Lower leg skin (tissue), 3 donors: ENCODE data around the gene ANO2.

Experiments used
- POLR2A ChIP-seq, 2 donors: fragments of 450-650 bp; IDR thresholded peaks; one replicate each; pipeline ENCODE4 v1.6.1; 2016 to 2017; ENCODE audit warnings: antibody characterized with exemption in 2 of 2, mild to moderate bottlenecking in 1 of 2, moderate library complexity in 1 of 2
- TF ChIP-seq, protein P1 (sequence below), 3 donors: fragments of 450-650 bp; IDR thresholded peaks; one replicate each; pipeline ENCODE4 v1.5.1; 2016; ENCODE audit warnings: antibody characterized with exemption in 3 of 3, mild to moderate bottlenecking in 3 of 3, moderate library complexity in 2 of 3

DNA sequence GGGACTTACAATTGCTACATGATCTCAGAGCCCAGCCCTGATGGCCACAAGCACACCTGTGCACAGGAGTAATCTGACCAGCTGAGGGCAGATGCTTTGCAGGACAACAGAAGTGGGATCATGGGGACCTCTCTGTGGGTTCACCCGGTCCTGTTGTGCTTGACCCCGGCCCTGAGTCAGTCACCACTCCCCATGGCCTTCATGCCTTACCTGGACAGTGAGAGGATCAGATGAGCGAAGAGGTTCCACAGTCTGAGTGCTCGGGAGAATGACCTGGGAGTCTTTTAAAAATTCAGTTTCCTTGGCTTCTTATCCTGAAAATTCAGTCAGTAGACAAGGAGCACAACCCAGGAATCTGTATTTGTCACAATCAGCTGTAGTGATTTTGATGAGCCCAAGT is 425.0 kb downstream of the ANO2 start:
- TF ChIP-seq POLR2A (IDR thresholded peaks at IDR 0.05), result no peak
- TF ChIP-seq, protein P1, sequence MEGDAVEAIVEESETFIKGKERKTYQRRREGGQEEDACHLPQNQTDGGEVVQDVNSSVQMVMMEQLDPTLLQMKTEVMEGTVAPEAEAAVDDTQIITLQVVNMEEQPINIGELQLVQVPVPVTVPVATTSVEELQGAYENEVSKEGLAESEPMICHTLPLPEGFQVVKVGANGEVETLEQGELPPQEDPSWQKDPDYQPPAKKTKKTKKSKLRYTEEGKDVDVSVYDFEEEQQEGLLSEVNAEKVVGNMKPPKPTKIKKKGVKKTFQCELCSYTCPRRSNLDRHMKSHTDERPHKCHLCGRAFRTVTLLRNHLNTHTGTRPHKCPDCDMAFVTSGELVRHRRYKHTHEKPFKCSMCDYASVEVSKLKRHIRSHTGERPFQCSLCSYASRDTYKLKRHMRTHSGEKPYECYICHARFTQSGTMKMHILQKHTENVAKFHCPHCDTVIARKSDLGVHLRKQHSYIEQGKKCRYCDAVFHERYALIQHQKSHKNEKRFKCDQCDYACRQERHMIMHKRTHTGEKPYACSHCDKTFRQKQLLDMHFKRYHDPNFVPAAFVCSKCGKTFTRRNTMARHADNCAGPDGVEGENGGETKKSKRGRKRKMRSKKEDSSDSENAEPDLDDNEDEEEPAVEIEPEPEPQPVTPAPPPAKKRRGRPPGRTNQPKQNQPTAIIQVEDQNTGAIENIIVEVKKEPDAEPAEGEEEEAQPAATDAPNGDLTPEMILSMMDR (IDR thresholded peaks at IDR 0.05), result no peak
